Islet of Langerhans (tissue), 1 donor: ENCODE results near the gene RALGPS2.
"Not testable (repeated sequence)": the region's sequence is repeated elsewhere in the genome, so short reads cannot be mapped to it uniquely, and the experiment has no call there.

Experiments
- FAIRE-seq: peaks from one replicate; lab custom pipeline; 2011; peaks lifted over from hg19 to GRCh38; lab: Jason Lieb, UNC

Gene RALGPS2

DNA sequence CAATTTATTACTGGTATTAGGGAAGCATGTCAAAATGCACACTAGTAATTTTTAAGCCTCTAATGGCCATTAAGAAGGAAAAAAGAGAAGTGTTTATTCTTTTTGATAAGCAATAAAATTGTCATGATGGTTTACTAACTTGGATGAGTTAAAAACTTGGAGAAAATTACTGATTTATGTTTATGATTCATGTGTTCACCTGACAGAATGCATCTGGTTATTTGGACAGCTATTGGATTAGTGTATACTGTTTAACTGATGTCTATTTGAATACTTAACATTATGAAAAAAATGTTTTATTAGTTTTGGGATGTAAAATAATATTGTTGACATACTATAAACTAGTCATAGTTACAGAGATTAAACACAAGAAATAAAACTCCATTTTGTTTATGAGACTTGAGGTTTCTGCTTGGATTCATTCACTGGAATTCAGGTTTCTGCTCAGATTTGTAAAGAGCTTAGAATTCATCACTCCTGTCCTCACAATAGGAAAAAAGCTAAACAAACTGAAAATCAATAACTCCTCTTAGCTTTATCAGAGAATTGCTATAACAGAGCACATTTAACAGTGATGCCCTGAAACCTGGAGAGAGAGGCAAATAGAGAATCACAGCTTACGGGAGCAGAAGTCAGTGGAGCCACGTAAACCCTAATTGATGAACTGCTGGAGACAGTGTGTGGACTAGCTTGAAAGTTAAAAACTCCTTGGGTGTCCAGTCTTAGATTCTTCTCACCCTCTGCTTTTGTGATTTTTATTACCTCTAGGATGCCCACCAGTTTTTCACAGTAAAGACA is 56.7 kb downstream of the RALGPS2 start:
- no peak for FAIRE-seq

DNA sequence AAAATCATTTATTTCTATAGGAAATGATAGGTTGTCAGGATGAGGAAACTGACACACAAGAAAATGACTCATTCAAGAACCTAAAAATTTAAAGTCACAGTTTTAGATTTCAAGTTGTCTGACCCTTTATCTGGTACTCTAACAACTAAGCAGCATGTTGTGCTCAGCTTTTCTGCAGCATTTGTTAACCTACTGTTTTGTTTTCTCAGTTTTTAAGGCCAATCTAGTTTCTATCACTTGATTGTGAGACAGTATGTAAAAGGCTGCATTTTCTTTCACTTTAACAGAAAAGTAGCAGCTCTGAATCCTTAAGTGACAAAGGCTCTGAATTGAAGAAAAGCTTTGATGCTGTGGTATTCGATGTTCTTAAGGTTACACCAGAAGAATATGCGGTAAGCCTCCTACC is 59.1 kb downstream of the RALGPS2 start:
- FAIRE-seq = no peak

DNA sequence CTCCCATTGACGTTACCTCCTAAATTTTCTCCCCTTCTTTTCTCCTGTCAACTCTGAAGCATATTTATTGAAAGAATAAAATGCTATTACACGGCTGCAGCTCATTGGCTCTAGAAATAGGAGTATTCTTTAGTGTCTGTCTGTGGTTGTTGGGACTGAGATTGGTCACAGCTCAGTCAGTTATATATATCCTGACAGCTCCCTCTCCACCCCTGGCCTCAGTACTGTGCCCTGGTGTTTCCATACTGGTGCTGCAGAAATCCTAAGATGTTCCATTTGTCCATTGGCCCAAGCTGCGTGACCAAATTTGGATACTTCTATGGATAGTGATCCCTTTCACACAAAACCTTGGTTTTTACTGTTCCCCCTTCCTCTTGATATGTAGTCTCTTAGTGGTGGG is 67.3 kb downstream of the RALGPS2 start:
- FAIRE-seq = no peak

DNA sequence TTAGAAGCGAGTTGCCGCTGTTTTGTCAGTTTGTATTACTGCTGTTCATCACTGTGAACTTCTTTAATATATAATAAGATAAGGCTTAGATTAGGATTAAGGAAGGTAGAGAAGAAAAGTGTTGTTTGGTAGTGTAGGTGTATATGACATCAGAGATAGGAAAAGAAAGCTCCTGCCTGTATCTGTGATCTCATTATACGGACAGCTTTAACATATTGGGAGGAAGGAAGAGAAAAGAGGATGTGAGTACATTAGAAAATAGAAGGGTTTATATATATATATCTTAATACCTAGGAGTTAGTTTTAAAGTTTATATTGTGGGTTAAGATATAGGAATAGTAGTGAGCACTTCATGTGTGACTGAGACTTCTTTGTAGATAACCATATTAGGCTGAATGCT is 71.0 kb downstream of the RALGPS2 start:
- FAIRE-seq = no peak

DNA sequence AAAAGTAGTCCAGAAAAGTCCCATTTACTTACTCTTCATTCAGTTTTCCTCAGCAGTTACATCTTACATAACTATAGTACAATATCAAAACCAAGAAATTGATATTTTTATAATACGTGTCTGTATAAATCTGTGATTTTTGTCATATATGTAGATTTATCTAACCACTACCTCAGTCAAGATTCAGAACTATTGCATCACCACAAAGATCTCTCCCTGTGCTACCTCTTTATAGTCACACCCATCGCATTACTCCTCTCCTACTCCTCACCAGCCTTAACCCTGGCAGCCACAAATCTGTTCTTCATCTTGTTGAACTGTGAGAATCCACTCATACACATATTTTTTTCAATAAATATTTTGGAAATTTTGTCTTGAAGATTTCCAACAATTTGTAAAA is 72.5 kb downstream of the RALGPS2 start:
- FAIRE-seq = no peak

DNA sequence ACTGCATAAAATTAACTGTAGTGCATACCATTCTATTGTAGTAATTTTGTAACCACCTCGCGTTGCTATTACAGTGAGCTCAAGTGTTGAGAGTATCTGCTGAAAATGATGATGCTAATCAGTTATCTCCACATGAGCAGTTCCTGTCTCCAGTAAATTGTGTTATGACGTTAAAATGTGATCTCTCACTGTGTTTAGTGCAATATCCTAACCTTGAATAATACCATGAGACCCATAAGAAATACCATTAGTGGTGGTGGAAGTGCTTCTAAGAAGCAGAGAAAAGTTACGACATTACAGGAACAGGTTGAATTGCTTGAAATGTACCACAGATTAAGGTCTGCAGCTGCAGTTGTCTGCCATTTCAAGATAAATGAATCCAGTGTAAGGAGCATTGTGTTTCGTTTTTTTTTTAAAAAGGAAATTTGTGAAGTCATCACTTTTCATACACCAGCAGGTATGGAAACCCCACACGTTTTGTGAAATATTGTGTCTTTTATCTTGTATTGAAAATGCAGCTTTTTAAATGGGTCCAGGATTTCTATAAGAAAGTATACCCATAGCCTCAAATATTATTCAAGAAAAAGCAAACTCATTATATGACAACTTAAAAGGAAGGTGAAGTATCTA is 73.3 kb downstream of the RALGPS2 start:
- no peak for FAIRE-seq

DNA sequence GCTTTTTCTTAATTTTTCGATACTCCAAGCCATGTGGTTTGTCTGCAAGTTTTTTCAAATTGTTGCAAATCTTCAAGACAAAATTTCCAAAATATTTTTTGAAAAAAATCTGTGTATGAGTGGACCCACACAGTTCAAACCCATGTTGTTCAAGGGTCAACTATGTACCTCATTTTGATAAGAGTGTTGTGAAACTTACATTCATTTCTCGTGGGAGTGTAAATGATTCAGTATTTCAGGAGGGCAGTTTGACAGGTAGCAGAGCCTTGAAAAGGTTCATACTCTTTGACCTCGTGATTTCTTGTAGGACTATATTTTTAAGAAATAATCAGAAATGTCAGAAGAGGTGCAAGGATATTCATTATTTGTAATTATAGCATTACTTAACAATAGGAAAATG is 77.8 kb downstream of the RALGPS2 start:
- FAIRE-seq = peak; percentile 83

DNA sequence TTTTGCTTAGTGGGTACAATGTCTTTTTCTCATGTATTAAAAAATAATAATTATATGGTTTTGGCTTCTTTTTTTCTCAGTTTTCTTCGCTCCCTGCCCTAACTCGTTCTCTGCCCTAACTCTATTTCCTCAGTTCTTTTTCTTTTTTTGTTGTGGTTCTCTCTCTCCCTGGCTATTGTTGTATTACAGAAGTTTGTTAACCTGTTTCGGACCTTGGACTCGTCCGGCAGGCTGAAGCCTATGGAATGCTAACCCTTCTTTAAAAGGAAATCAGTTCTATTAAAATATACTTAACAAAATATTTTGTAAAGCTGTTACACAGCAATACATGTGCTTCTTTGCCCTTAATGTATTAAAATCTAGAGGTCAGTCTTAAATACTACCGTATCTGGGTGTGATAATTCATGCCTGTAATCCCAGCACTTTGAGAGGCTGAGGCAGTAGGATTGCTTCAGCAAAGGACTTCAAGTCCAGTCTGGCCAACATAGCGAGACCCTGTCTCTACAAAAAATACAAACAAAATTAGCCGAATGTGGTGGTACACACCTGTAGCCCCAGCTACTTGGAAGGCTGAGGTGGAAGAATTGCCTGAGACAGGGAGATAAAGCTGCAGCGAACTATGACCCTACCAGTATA is 81.7 kb downstream of the RALGPS2 start:
- no peak for FAIRE-seq

DNA sequence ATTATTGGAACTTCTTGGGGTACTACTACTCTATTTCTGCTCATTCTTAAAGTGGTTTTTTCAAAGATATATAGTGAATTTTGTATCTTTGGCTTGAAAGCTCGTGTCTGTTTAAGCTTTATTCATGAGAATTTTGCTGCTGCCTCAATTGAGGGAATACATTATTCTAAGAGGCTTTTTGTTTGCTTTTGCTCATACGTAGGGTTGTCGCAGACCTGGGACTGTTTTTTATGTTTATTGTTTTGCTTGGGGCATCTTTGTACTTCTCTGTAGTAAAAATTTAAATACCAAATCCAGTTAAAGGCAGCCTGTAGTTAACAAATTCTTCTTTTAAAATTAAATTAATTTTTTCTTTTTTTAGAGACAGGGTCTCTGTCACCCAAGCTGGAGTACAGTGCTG is 83.5 kb downstream of the RALGPS2 start:
- FAIRE-seq = no peak

DNA sequence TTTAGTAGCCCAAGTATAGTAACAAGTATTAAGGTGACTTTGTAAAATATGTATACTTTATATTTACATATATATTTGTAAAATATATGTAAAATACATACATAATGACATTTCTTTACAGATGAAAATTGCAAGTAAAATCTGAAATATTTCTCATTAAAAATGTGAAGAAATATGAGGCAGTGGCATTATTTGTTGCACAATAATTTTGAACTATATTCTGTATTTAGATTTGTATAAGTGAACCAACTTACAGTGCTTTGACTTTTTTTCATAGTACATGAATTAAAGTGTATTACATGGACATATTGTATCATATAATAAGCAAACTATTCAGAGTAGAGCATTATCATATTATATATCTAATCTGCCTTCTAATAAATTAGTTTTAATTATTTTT is 85.5 kb downstream of the RALGPS2 start:
- FAIRE-seq = no peak

DNA sequence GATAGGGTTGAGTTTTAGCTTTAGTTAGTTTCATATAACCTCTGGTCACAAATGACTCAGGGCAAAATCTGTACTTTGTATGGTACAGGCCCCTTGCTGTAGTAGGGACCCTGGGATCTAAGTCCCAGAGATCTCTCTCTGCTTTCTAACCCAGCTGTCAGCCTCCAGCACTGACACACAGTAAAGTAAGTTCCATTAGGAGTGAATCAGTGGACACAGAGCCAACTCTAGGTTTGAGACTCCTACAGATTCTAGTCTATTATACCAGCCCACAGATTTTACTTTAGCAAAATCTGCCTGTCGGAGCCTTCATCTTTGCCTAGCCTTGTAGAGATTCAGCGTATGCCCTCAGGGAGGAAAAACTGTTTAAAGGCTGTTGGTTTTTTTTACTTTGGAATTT is 93.4 kb downstream of the RALGPS2 start:
- no peak for FAIRE-seq

DNA sequence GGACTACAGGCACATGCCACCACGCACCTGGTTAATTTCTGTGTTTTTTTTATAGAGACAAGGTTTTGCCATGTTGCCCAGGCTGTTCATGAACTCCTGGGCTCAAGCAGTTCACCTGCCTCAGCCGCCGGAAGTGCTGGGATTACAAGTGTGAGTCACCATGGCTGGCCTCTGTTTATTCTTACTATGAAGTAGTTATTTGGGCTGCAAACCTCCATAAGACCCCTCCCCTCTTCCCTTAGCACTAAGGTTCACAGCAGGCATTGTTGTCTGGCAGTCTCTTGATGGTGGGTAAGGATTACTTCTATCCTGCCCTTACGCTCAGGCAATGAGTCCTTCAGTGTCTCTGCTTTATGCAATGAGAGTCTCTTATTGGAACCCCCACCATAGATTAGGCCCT is 94.1 kb downstream of the RALGPS2 start:
- no peak for FAIRE-seq

DNA sequence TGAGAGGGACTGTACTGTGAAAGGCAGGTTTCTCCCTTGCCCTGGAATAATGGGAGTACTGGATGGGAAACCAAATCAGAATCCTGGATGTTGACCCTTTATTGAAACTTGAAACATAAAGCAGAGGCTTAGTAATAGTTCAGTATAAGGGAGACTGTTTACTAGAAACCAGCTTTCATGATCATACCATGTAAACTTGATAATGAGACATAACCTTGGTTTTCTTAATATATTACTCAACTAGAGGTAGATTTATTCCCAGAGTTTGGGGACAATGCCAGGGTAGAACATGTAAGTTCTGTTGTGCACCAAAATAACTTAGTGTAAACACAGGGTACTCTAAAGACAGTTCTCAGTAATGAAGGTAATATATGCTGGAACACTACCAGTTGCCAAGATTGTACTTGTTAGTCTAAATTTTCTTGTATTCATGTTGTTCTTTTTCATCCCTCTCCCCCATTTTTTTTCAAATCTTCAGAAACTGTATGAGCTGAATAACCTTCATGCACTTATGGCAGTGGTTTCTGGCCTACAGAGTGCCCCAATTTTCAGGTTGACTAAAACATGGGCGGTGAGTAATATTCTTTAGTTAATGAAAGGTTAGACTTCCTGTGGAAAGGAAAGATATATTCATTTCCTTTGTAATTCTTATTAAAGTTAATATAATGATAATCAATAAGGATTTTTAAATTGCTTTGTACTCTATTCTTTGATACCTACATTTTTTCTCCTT is 96.3 kb downstream of the RALGPS2 start:
- FAIRE-seq = no peak

DNA sequence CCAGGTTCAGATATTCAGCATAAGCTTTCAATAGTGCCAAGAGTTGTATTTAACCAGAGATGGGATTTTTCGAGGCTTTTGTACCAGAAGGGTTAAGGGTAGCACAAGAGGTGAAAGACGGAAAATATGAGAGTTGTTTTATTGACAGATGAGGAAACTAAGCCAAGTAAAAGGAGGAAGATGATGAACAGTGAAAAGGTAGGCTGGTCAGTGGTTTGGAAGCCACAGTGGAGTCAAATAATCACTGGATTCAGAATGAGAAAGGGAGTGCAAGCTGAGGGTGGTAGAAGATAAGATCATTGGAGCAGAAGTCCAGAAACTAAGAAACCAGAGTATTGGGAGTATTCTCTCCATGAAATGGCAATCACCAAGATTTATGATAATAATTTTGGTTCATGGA is 100.1 kb downstream of the RALGPS2 start:
- FAIRE-seq = no peak

DNA sequence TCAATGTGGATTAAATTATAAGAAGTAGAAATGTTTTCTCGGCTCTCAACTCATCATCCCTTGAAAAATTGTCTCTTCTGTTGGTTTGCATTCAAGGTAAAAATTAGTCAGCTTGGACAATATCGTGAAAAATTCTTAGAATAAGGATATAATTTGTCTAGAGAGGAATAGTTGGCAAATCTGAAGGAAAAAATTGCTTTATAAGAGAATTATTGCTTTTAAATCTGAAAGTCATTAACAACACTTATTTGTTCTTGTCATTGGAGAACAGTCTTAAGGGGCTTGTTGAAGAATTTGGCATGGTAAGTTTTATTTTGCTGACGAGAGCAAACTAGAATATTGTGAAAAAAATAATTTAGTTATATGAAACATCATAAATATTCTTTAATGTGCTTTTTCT is 119.4 kb downstream of the RALGPS2 start:
- no peak for FAIRE-seq

DNA sequence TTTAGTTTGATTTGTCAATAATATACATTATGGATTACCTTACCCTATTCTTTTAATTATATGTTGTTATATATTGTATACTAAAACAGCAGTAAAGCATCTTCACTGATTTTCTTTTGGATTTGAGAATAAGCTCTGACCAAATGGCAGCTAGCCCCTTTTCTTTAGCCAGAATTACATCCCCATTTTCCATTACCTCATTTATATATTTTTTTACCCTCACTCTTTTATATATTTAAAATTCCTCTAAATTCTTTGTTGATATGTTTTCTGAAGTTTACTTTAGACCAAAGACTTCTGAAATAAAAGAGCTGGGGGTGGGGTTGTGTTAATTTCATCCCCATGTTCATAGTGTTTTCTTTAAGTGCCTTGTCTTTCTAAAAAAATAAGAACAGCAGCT is 121.3 kb downstream of the RALGPS2 start:
- FAIRE-seq = no peak

DNA sequence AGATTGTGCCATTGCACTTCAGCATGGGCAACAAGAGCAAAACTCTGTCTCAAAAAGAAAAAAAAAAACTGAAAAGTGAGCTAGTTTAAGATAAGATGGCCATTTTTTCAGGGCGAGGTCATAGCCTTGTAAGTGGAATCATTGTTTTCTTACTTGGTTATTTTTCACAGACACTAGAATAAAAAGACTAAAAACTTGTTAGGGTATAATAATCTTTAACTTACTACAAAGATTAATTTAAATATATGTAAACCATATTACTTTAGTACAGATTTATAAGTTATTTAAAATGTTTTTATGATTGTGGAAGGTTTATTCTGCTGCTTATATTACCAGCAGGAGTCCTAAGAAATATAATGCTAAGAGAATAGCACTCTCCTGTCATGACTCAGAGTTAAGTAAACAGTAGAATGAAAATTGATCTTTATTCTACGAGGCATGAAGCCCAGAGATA is 122.4 kb downstream of the RALGPS2 start:
- FAIRE-seq = peak; percentile 100

DNA sequence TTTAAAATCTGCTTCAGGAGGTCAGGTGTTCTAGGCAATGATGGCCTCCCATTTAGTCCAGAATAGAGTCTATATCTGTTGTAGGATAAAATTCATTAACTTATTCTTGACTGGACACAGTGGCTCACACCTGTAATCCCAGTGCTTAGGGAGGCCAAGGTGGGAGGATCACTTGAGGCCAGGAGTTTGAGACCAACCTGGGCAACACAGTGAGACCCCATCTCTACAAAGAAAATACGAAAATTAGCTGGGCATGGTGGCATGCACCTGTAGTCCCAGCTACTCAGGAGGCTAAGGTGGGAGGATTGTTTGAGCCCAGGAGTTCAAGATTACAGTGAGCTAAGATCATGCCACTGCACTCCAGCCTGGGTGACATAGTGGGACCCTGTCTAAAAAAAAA is 122.9 kb downstream of the RALGPS2 start:
- not testable (repeated sequence) for FAIRE-seq

DNA sequence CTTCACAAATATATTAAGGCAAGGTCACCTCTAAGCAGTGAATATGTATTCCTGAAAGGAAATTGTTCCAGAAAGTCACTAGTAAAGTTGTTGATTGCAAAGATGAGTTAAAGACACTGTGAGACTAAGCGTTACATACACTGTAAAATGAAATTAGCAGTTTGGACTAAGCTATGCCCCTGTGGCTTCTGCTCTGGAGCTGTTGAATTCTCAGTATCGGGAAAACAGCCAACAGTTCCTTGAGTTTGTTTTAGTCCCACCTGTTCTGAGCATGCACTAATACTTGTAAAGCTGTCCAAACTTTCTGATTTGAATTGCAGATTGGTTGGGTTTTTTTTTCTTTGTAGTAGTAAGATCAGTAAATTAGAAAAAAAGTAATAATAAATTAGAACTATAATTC is 124.9 kb downstream of the RALGPS2 start:
- no peak for FAIRE-seq

DNA sequence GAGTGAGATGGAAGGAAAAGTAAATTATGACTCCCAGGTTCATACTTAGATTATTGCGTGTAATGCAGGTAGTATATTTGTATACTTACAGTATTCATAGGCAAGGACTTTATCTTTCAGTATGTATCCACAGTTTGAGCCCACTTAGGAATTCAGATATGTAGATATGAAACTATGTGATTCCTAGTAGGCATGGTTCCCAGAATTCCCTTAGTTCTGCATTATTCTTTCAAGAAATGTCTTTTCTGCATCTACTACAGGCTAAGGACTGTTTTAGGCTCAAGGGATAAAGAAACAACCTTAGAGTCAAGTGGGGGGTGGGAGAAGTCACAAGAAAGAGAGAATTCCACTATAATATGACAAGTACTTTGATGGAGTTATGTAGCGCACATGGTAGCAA is 132.1 kb downstream of the RALGPS2 start:
- no peak for FAIRE-seq

DNA sequence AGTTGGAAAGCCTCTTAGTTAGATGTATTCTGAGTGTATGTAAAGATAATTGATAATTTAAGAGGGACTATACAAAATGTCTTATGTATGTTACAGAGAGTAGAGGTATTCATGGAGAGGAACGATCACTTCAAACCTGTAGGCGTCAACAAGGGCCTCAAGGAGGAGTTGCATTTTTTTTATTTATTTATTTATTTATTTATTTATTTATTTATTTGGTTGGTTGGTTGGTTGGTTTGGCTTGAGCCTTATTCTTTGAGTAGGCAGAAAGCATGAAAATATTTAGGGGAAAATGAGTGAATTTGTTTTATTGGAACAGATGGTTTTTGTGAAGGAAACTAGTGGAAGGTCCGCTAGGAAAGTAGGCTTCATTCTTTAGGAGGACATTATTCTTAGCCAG is 137.4 kb downstream of the RALGPS2 start:
- no peak for FAIRE-seq

DNA sequence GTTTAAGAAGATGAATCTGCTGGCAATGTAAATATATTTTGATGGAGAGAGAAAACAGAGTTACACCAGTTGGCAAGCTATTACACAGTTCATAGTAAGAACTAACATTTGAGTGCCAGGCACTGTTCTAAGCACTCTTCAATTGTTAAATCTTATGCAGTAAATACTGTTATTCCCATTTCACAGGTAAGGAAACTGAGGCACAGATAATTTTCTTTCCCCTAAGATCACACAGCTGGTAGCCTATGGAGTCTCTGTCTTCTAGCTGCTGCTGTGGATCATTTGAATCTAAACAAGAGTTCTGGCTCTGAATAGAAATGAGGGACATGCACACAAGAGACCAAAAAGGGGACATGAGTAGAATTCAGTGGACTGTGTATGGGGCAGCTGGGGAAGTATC is 137.8 kb downstream of the RALGPS2 start:
- FAIRE-seq = no peak

DNA sequence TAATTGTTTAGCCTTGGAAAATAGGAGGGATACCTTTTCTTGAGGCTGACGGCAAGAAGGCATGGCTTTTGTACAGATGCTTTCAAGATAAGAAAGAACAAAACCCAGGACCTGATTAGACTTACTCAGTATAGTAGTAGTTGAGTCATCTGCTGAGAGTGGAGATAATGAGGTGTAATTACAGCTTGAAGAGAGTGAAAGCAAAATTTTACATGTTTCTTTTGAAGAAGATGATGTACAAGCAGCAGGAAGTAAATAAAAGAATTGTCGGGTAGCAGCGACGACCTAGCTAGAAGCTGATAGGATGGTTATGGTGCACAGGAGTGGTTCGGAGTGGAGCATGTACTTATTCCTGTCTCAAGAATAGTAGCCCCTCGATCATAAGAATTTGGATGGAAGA is 139.3 kb downstream of the RALGPS2 start:
- no peak for FAIRE-seq
